HepG2 (cell line): ENCODE measurements around the gene PTCD1. TPM values are rescaled to one million over a fixed set of nuclear protein-coding genes. Genes with fewer than 3 reads are reported as not detected.

Experiments used
- ARNT2 ChIP-seq: sonication (generic); formaldehyde crosslinking; IDR thresholded peaks from 2 replicates; pipeline ENCODE4 v1.8.0; 2022; ENCODE audit warnings: mild to moderate bottlenecking, low read depth, missing genetic modification reagents, moderate library complexity
- EHMT2 ChIP-seq: fragments of 200-600 bp; sonication (generic); IDR thresholded peaks from 2 replicates; pipeline ENCODE4 v1.7.0; 2017; ENCODE audit warnings: antibody characterized with exemption, low read depth, low read length, borderline replicate concordance
- KDM1A ChIP-seq: IDR thresholded peaks from 2 replicates; pipeline ENCODE4 v1.6.1; 2016; ENCODE audit warnings: missing compliant biosample characterization
- KLF13 ChIP-seq: sonication (generic); formaldehyde crosslinking; IDR thresholded peaks from 2 replicates; pipeline ENCODE4 v1.4.0; 2020; ENCODE audit warnings: mild to moderate bottlenecking, missing genetic modification reagents
- MEF2D ChIP-seq: sonication (generic); formaldehyde crosslinking; IDR thresholded peaks from 2 replicates; pipeline ENCODE4 v1.5.1; 2020; ENCODE audit warnings: mild to moderate bottlenecking, missing genetic modification reagents
- NKX3-1 ChIP-seq: sonication (generic); formaldehyde crosslinking; IDR thresholded peaks from 2 replicates; pipeline ENCODE4 v1.5.0; 2020; ENCODE audit warnings: missing genetic modification reagents
- SOX13 ChIP-seq, 3 experiments: fragments of 450-650 bp in 1 of 3; sonication (generic) in 1 of 3; formaldehyde crosslinking in 1 of 3; IDR thresholded peaks in 2 of 3; conservative IDR thresholded peaks in 1 of 3; 2 replicates each; pipeline versions ENCODE4 v1.5.0 to v1.6.1; 2016 to 2020; ENCODE audit warnings: antibody characterized with exemption in 1 of 3, mild to moderate bottlenecking in 1 of 3, missing compliant biosample characterization in 1 of 3, missing genetic modification reagents in 1 of 3, moderate library complexity in 1 of 3
- TAF1 ChIP-seq: sonication (generic); formaldehyde crosslinking; IDR thresholded peaks from 2 replicates; pipeline ENCODE4 v1.4.0; 2020; ENCODE audit warnings: missing genetic modification reagents
- TFE3 ChIP-seq: IDR thresholded peaks from 2 replicates; pipeline ENCODE4 v1.6.1; 2016
- TMF1 ChIP-seq: sonication (generic); formaldehyde crosslinking; IDR thresholded peaks from 2 replicates; pipeline ENCODE4 v1.8.1; 2022; ENCODE audit warnings: low read depth, missing genetic modification reagents
- ZFP1 ChIP-seq: IDR thresholded peaks from 2 replicates; pipeline ENCODE4 v1.6.1; 2016
- ZNF335 ChIP-seq: sonication (generic); formaldehyde crosslinking; IDR thresholded peaks from 2 replicates; pipeline ENCODE4 v1.4.0; 2020; ENCODE audit warnings: missing genetic modification reagents
- ZNF496 ChIP-seq: sonication (generic); formaldehyde crosslinking; IDR thresholded peaks from 2 replicates; pipeline ENCODE4 v1.8.1; 2023; ENCODE audit warnings: mild to moderate bottlenecking, moderate library complexity, missing genetic modification reagents; ENCODE audit not compliant: insufficient replicate concordance
- ZNF788 ChIP-seq: sonication (generic); formaldehyde crosslinking; IDR thresholded peaks from 2 replicates; pipeline ENCODE4 v1.5.0; 2020; ENCODE audit warnings: mild to moderate bottlenecking, missing genetic modification reagents, borderline replicate concordance
- polyA plus RNA-seq, 8 experiments: library from polyadenylated mRNA; depleted of rRNA in 3 of 8; stranded (reverse) in 7 of 8; unstranded in 1 of 8; fragments of >200 nt; fragmentation: Illumina TruSeq in 4 of 8; extraction: Trizol in 4 of 8; gene quantifications; 2 replicates each; pipeline versions ENCODE4 v1.2.1 to v1.2.3, GENCODE V29; 2011 to 2016; ENCODE audit warnings: low read depth in 4 of 8, missing spikeins in 1 of 8, mixed read lengths in 1 of 8; ENCODE audit not compliant: insufficient read depth in 1 of 8
- total RNA-seq, 5 experiments: library from RNA; depleted of rRNA; stranded (reverse); fragments of >200 nt; fragmentation: Illumina TruSeq; extraction: Trizol; gene quantifications; 2 replicates each; pipeline ENCODE4 v1.2.3, GENCODE V29; 2016; ENCODE audit warnings: low read depth in 1 of 5
- TF ChIP-seq, protein P1 (sequence below), 2 experiments: sonication (generic) in 1 of 2; formaldehyde crosslinking in 1 of 2; IDR thresholded peaks; 2 replicates each; pipeline versions ENCODE4 v1.6.1 to v1.9.0; 2014 to 2022; ENCODE audit warnings: antibody characterized with exemption in 1 of 2, borderline replicate concordance in 1 of 2, inconsistent platforms in 1 of 2, low read depth in 1 of 2, missing genetic modification reagents in 1 of 2
- TF ChIP-seq, protein P2 (sequence below): sonication (generic); formaldehyde crosslinking; IDR thresholded peaks from 2 replicates; pipeline ENCODE4 v1.8.1; 2022; ENCODE audit warnings: low read depth, mild to moderate bottlenecking, missing genetic modification reagents
- TF ChIP-seq, protein P3 (sequence below): sonication (generic); formaldehyde crosslinking; IDR thresholded peaks from 2 replicates; pipeline ENCODE4 v1.8.0; 2022; ENCODE audit warnings: mild to moderate bottlenecking, missing genetic modification reagents, moderate library complexity

Gene PTCD1
- total and polyA plus RNA-seq, 2 of the 13 experiments (the other 11 are each of a cell fraction or from before 2014, with no cell fraction given): 3.0 to 8.4 TPM

DNA sequence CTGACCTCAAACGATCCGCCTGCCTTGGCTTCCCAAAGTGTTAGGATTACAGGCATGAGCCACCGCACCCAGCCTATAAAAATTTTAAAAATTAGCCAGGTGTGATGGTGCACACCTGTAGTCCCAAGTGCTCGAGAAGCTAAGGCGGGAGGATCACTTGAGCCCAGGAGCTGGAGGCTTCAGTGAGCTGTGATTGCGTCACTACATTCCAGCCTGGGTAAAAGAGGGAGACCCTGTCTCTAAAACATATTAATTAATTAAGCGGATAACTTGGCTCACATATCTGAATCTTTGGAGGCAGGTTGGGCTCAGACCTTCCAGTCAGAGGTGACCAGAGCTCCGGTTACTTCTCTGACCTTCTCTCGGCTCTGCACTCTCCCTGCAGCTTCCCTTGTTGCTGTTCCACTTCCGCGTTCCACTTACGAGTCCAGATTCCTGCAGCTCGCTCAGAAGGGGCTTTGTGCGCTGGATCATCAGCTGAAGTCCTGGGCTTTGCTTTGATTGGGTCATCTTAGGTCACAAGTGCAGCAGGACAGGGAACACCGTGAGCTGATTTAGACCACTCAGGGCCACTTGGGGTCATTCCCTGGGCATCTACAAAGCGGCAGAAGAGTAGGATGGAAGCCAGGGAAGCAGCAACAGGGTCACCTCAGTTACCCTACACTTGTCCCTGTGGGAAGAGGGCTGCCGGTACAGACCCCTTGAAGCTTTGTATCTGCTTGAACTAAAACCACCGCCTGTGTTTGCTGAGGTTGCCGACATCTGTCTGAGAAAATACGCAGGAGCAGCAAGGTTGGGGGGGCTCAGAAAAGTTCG lies 66.1 kb downstream of the PTCD1 start (continued):
- TF ChIP-seq, protein P1, sequence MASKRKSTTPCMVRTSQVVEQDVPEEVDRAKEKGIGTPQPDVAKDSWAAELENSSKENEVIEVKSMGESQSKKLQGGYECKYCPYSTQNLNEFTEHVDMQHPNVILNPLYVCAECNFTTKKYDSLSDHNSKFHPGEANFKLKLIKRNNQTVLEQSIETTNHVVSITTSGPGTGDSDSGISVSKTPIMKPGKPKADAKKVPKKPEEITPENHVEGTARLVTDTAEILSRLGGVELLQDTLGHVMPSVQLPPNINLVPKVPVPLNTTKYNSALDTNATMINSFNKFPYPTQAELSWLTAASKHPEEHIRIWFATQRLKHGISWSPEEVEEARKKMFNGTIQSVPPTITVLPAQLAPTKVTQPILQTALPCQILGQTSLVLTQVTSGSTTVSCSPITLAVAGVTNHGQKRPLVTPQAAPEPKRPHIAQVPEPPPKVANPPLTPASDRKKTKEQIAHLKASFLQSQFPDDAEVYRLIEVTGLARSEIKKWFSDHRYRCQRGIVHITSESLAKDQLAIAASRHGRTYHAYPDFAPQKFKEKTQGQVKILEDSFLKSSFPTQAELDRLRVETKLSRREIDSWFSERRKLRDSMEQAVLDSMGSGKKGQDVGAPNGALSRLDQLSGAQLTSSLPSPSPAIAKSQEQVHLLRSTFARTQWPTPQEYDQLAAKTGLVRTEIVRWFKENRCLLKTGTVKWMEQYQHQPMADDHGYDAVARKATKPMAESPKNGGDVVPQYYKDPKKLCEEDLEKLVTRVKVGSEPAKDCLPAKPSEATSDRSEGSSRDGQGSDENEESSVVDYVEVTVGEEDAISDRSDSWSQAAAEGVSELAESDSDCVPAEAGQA (IDR thresholded peaks at IDR 0.05; ENCODE audit: low read depth): no peak
- TF ChIP-seq, protein P1 (CRISPR knock-in tag; IDR thresholded peaks at IDR 0.05; ENCODE audit: borderline replicate concordance): no peak
- TF ChIP-seq NKX3-1 (CRISPR knock-in tag) (no peak), ZNF788 (CRISPR knock-in tag) (peak; percentile 76; the same call in 1 of the 2 replicates), KDM1A (no peak), ARNT2 (CRISPR knock-in tag) (no peak), KLF13 (CRISPR knock-in tag) (no peak), MEF2D (peak; percentile 39; the same call in 1 of the 2 replicates), TMF1 (CRISPR knock-in tag) (no peak), ZNF335 (CRISPR knock-in tag) (peak; percentile 94), TFE3 (CRISPR knock-in tag) (peak; percentile 64), TAF1 (CRISPR knock-in tag) (0 out of 2 replicates have a peak, but pooled peaks have one; percentile 27), ZFP1 (CRISPR knock-in tag) (no peak), SOX13 (IDR thresholded peaks at IDR 0.05) (no peak), SOX13 (CRISPR knock-in tag; conservative IDR thresholded peaks at IDR 0.05 in 1 of 2, IDR thresholded peaks at IDR 0.05 in 1 of 2) (peak in 1 of 2 experiments; percentile 61; a peak in 2 of 4 replicates), EHMT2 (no peak), ZNF496 (no peak)
- TF ChIP-seq, protein P2, sequence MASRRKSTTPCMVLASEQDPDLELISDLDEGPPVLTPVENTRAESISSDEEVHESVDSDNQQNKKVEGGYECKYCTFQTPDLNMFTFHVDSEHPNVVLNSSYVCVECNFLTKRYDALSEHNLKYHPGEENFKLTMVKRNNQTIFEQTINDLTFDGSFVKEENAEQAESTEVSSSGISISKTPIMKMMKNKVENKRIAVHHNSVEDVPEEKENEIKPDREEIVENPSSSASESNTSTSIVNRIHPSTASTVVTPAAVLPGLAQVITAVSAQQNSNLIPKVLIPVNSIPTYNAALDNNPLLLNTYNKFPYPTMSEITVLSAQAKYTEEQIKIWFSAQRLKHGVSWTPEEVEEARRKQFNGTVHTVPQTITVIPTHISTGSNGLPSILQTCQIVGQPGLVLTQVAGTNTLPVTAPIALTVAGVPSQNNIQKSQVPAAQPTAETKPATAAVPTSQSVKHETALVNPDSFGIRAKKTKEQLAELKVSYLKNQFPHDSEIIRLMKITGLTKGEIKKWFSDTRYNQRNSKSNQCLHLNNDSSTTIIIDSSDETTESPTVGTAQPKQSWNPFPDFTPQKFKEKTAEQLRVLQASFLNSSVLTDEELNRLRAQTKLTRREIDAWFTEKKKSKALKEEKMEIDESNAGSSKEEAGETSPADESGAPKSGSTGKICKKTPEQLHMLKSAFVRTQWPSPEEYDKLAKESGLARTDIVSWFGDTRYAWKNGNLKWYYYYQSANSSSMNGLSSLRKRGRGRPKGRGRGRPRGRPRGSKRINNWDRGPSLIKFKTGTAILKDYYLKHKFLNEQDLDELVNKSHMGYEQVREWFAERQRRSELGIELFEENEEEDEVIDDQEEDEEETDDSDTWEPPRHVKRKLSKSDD (CRISPR knock-in tag): 0 out of 2 replicates have a peak, but pooled peaks have one; percentile 29
- TF ChIP-seq, protein P3, sequence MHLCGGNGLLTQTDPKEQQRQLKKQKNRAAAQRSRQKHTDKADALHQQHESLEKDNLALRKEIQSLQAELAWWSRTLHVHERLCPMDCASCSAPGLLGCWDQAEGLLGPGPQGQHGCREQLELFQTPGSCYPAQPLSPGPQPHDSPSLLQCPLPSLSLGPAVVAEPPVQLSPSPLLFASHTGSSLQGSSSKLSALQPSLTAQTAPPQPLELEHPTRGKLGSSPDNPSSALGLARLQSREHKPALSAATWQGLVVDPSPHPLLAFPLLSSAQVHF: no peak
